IMR-90 (cell line): ENCODE measurements around the gene ANKS3. TPM values are rescaled to one million over a fixed set of nuclear protein-coding genes. Genes with fewer than 3 reads are reported as not detected.

Source experiments
- ATAC-seq: fragments of 200-7000 bp; cut with Tn5 transposase; 2 replicates; pipeline ENCODE4 v1.9.1; 2020; ENCODE audit warnings: low read depth, mild to moderate bottlenecking, moderate library complexity
- BruUV-seq: library from RNA; stranded (reverse); fragments of 400-500 nt; replicated peaks from 2 replicates; lab custom pipeline; 2021; lab: Mats Ljungman, UMichigan
- CTCF ChIA-PET: fragments of 300-600 bp; formaldehyde crosslinking; extraction: SDS; loops from one replicate; lab custom pipeline; 2021; ENCODE audit warnings: antibody characterized with exemption; lab: Yijun Ruan, JAX
- POLR2A ChIA-PET: fragments of 300-600 bp; sonication (Branson Sonifier 250); formaldehyde crosslinking; loops from one replicate; lab custom pipeline; 2022; ENCODE audit warnings: antibody characterized with exemption; ENCODE audit not compliant: unreplicated experiment; lab: Charles Lee
- DNase-seq: peaks from one replicate; pipeline ENCODE4 v3.0.0; 2013
- H2AFZ ChIP-seq: replicated peaks from 2 replicates; pipeline ENCODE3; 2013; ENCODE audit warnings: low read length, mild to moderate bottlenecking; ENCODE audit not compliant: poor library complexity
- H2AK5ac ChIP-seq: 2 replicates; pipeline ENCODE4 v1.6.1; 2013; ENCODE audit warnings: low read depth, low read length, inconsistent platforms
- H2AK9ac ChIP-seq: replicated peaks from 2 replicates; pipeline ENCODE3; 2013; ENCODE audit warnings: mild to moderate bottlenecking, low read depth, low read length, moderate library complexity; ENCODE audit not compliant: poor library complexity
- H2BK120ac ChIP-seq: 2 replicates; pipeline ENCODE4 v1.6.1; 2013; ENCODE audit warnings: low read depth, low read length, inconsistent platforms
- H2BK15ac ChIP-seq: 3 replicates; pipeline ENCODE4 v1.6.1; 2013; ENCODE audit warnings: low read depth, low read length, inconsistent platforms
- H2BK20ac ChIP-seq: 2 replicates; pipeline ENCODE4 v1.6.1; 2013; ENCODE audit warnings: low read depth, mild to moderate bottlenecking, inconsistent platforms, low read length, moderate library complexity
- H2BK5ac ChIP-seq: 2 replicates; pipeline ENCODE4 v1.6.1; 2013; ENCODE audit warnings: mild to moderate bottlenecking, low read depth, low read length, inconsistent platforms; ENCODE audit not compliant: poor library complexity, severe bottlenecking
- H3K14ac ChIP-seq: replicated peaks from 2 replicates; pipeline ENCODE4 v1.6.1; 2013; ENCODE audit warnings: low read depth, low read length, inconsistent platforms
- H3K18ac ChIP-seq: 2 replicates; pipeline ENCODE4 v1.6.1; 2013; ENCODE audit warnings: low read depth, low read length, control low read depth
- H3K23ac ChIP-seq: 2 replicates; pipeline ENCODE4 v1.6.1; 2013; ENCODE audit warnings: low read depth, low read length, inconsistent platforms
- H3K27ac ChIP-seq: 2 replicates; pipeline ENCODE4 v1.5.1; 2013; ENCODE audit warnings: mild to moderate bottlenecking, control low read depth, low read length; ENCODE audit not compliant: insufficient read depth
- H3K27me3 ChIP-seq: 2 replicates; pipeline ENCODE4 v1.6.1; 2013; ENCODE audit warnings: low read length; ENCODE audit not compliant: control insufficient read depth, insufficient read depth
- H3K36me3 ChIP-seq: 2 replicates; pipeline ENCODE4 v1.6.1; 2013; ENCODE audit warnings: low read length, mixed read lengths; ENCODE audit not compliant: control insufficient read depth, insufficient read depth
- H3K4ac ChIP-seq: 2 replicates; pipeline ENCODE4 v1.6.1; 2013; ENCODE audit warnings: low read depth, low read length, inconsistent platforms
- H3K4me1 ChIP-seq: 2 replicates; pipeline ENCODE4 v1.6.1; 2013; ENCODE audit warnings: low read length, mixed read lengths; ENCODE audit not compliant: control insufficient read depth, insufficient read depth
- H3K4me2 ChIP-seq: 2 replicates; pipeline ENCODE4 v1.6.1; 2013; ENCODE audit warnings: low read depth, mild to moderate bottlenecking, control low read depth, low read length, moderate library complexity
- H3K4me3 ChIP-seq: 2 replicates; pipeline ENCODE4 v1.5.1; 2013; ENCODE audit warnings: low read depth, mild to moderate bottlenecking, control low read depth, low read length, moderate library complexity; ENCODE audit not compliant: insufficient read depth
- H3K56ac ChIP-seq: 2 replicates; pipeline ENCODE4 v1.6.1; 2013; ENCODE audit warnings: low read length, inconsistent platforms; ENCODE audit not compliant: insufficient read depth; ENCODE audit errors: extremely low read depth
- H3K79me1 ChIP-seq, 2 experiments: 2 replicates each; pipeline ENCODE4 v1.6.1; 2013; ENCODE audit warnings: low read length in 2 of 2, inconsistent platforms in 1 of 2, low read depth in 1 of 2
- H3K9ac ChIP-seq: 2 replicates; pipeline ENCODE4 v1.6.1; 2013; ENCODE audit warnings: low read depth, low read length, control low read depth
- H3K9me1 ChIP-seq: 2 replicates; pipeline ENCODE4 v1.6.1; 2013; ENCODE audit warnings: low read length, inconsistent platforms; ENCODE audit not compliant: insufficient read depth
- H3K9me3 ChIP-seq: 2 replicates; pipeline ENCODE4 v1.6.1; 2013; ENCODE audit warnings: low read length; ENCODE audit not compliant: control insufficient read depth, insufficient read depth
- H4K20me1 ChIP-seq: 2 replicates; pipeline ENCODE4 v1.6.1; 2013; ENCODE audit warnings: low read length, inconsistent platforms; ENCODE audit not compliant: insufficient read depth
- H4K5ac ChIP-seq: 2 replicates; pipeline ENCODE4 v1.6.1; 2013; ENCODE audit warnings: mild to moderate bottlenecking, low read depth, low read length, control low read depth
- H4K8ac ChIP-seq, 2 experiments: 2 replicates each; pipeline ENCODE4 v1.6.1; 2013; ENCODE audit warnings: low read depth in 2 of 2, low read length in 2 of 2, control low read depth in 1 of 2, inconsistent platforms in 1 of 2
- H4K91ac ChIP-seq: 2 replicates; pipeline ENCODE4 v1.6.1; 2013; ENCODE audit warnings: low read depth, low read length, inconsistent platforms; ENCODE audit not compliant: insufficient read depth
- BHLHE40 ChIP-seq: fragments of 150-350 bp; IDR thresholded peaks from 2 replicates; pipeline ENCODE4 v1.6.1; 2016; ENCODE audit warnings: mild to moderate bottlenecking, low read depth, low read length
- CEBPB ChIP-seq: IDR thresholded peaks from 2 replicates; pipeline ENCODE4 v1.6.1; 2012; ENCODE audit warnings: low read depth, low read length, improper control_type of control experiment
- CHD1 ChIP-seq: IDR thresholded peaks from 2 replicates; pipeline ENCODE4 v1.6.1; 2012; ENCODE audit warnings: low read depth, low read length, improper control_type of control experiment
- CTCF ChIP-seq: conservative IDR thresholded peaks from 2 replicates; pipeline ENCODE4 v1.5.1; 2012; ENCODE audit warnings: mild to moderate bottlenecking, low read depth, low read length, improper control_type of control experiment
- ELK1 ChIP-seq: fragments of 150-350 bp; IDR thresholded peaks from 2 replicates; pipeline ENCODE4 v1.6.1; 2016; ENCODE audit warnings: low read depth, mild to moderate bottlenecking, low read length, moderate library complexity, borderline replicate concordance
- MAZ ChIP-seq: IDR thresholded peaks from 2 replicates; pipeline ENCODE4 v1.6.1; 2012; ENCODE audit warnings: low read depth, mild to moderate bottlenecking, low read length, improper control_type of control experiment, moderate library complexity, borderline replicate concordance
- MXI1 ChIP-seq: IDR thresholded peaks from 2 replicates; pipeline ENCODE4 v1.6.1; 2012; ENCODE audit warnings: low read depth, mild to moderate bottlenecking, low read length, moderate library complexity, borderline replicate concordance
- NFE2L2 ChIP-seq: fragments of 150-350 bp; IDR thresholded peaks from 2 replicates; pipeline ENCODE4 v1.6.1; 2016; ENCODE audit warnings: low read depth, mild to moderate bottlenecking, low read length
- POLR2A ChIP-seq: IDR thresholded peaks from 2 replicates; pipeline ENCODE4 v1.6.1; 2012; ENCODE audit warnings: mild to moderate bottlenecking, low read depth, low read length
- RAD21 ChIP-seq: IDR thresholded peaks from 2 replicates; pipeline ENCODE4 v1.6.1; 2012; ENCODE audit warnings: low read length, improper control_type of control experiment
- RCOR1 ChIP-seq: IDR thresholded peaks from 2 replicates; pipeline ENCODE4 v1.6.1; 2012; ENCODE audit warnings: mild to moderate bottlenecking, low read length, improper control_type of control experiment; ENCODE audit not compliant: insufficient replicate concordance
- RFX5 ChIP-seq: IDR thresholded peaks from 2 replicates; pipeline ENCODE4 v1.8.0; 2012; ENCODE audit warnings: low read depth, mild to moderate bottlenecking, low read length, moderate library complexity
- USF2 ChIP-seq: fragments of 150-350 bp; IDR thresholded peaks from 2 replicates; pipeline ENCODE4 v1.6.1; 2017; ENCODE audit warnings: mild to moderate bottlenecking, antibody characterized with exemption, low read length, low read depth
- WGBS, 2 experiments: methylation state at CpG; one replicate each; pipeline versions ENCODE4 v1.1.5 to v1.1.7; 2013; ENCODE audit warnings: missing lambda C conversion rate in 2 of 2; ENCODE audit not compliant: insufficient read length in 1 of 2; ENCODE audit errors: extremely low coverage in 2 of 2; 5-methylcytosine and 5-hydroxymethylcytosine counted together
- dilution Hi-C: fragments of 300-500 bp; cut with HindIII; formaldehyde crosslinking; loops from one replicate; pipeline ENCODE4 v1.14.3; 2018; ENCODE audit warnings: low sequenced_read_pairs; ENCODE audit not compliant: unreplicated experiment
- in situ Hi-C: fragments of 300-500 bp; cut with MboI; formaldehyde crosslinking; loops from 3 replicates; pipeline ENCODE4 v1.14.3; 2019; ENCODE audit warnings: low sequenced_read_pairs, inconsistent platforms, mixed read lengths
- intact Hi-C: fragments of 100-400 bp; cut with micrococcal nuclease; formaldehyde crosslinking; loops from 2 replicates; pipeline ENCODE4 v1.10.0; 2022
- polyA plus RNA-seq, 3 experiments: library from polyadenylated mRNA; depleted of rRNA; stranded (reverse); fragments of >200 nt; gene quantifications; 2 replicates each; pipeline ENCODE4 v1.2.3, GENCODE V29; 2012; ENCODE audit warnings: low replicate concordance in 1 of 3
- total RNA-seq: library from RNA; depleted of rRNA; stranded (reverse); fragments of >200 nt; gene quantifications from 2 replicates; pipeline ENCODE4 v1.2.3, GENCODE V29; 2012

ANKS3 gene
- total and polyA plus RNA-seq, 2 of the 4 experiments (the other 2 are of a cell fraction), result 24.4 to 25.0 TPM

GRCh38 chr16:4683255-4684057 lies 50.6 kb downstream of the ANKS3 start:
- peaks cover 0 to 14% of the 10 kb centered on the region in 2 experiments; a peak in 1 of 4 replicates for H3K79me1 ChIP-seq
- H3K9me3 ChIP-seq, result no peaks in the 10 kb centered on the region
- BruUV-seq, result no TSS peak
- H2AFZ ChIP-seq, result no peak overlapping the region
- H4K20me1 ChIP-seq, result no peaks in the 10 kb centered on the region; the same call in 1 of the 2 replicates
- in situ Hi-C loops, result no loop called here
- H3K9ac ChIP-seq, result no peak overlapping the region
- TF ChIP-seq MAZ (no peak), POLR2A (no peak), RAD21 (no peak), MXI1 (no peak), CEBPB (no peak), CTCF (no peak), ELK1 (no peak), USF2 (no peak), RFX5 (no peak), RCOR1 (no peak), CHD1 (no peak), NFE2L2 (no peak), BHLHE40 (no peak)
- H2BK15ac ChIP-seq, result no peak overlapping the region
- H2AK9ac ChIP-seq, result no peak overlapping the region
- H2AK5ac ChIP-seq, result no peak overlapping the region
- H2BK5ac ChIP-seq, result no peak overlapping the region
- H3K18ac ChIP-seq, result no peak overlapping the region
- H3K23ac ChIP-seq, result no peak overlapping the region
- no peak overlapping the region for H3K4ac ChIP-seq
- WGBS, 2 experiments, result 85% methylated on average over 7 of the region's 17 CpGs; no CpG with 5 or more reads in 1 of the 2 experiments
- intact Hi-C loops, result no loop called here
- H3K14ac ChIP-seq, result no peak overlapping the region
- no peak overlapping the region for H4K8ac ChIP-seq
- H3K9me1 ChIP-seq, result no peaks in the 10 kb centered on the region
- no peak overlapping the region for H3K4me2 ChIP-seq
- no peaks in the 10 kb centered on the region for H3K27me3 ChIP-seq
- peaks cover 68% of the 10 kb centered on the region for H3K36me3 ChIP-seq
- dilution Hi-C loops, result no loop called here
- no peak overlapping the region for H4K91ac ChIP-seq
- H3K56ac ChIP-seq, result no peak overlapping the region
- ATAC-seq (no peak), DNase-seq (no peak)
- peaks cover 2% of the 10 kb centered on the region; the same call in 1 of the 2 replicates for H3K4me1 ChIP-seq
- no peak overlapping the region for H2BK20ac ChIP-seq
- H4K5ac ChIP-seq, result no peak overlapping the region
- CTCF ChIA-PET, result interaction anchor here (0.6 to 1.6 kb wide), 2 partner anchors 13 to 183 kb away, joined by 4 read pairs; no protein-coding TSS in a partner anchor
- no peak overlapping the region for H3K4me3 ChIP-seq
- no peak overlapping the region for H3K27ac ChIP-seq
- no peak overlapping the region for H2BK120ac ChIP-seq
- POLR2A ChIA-PET, result no interaction called here
